Activated CD8-positive, alpha-beta memory T cell treated with anti-CD3 and anti-CD28 coated beads, Interleukin-2, amount 10 ng/mL, durations not matched to agents 7 days and 5 days (primary cell): ENCODE results near the gene VPS13A. TPM values are rescaled to one million over a fixed set of nuclear protein-coding genes. Genes with fewer than 3 reads are reported as not detected.

Source experiments
- ATAC-seq: fragments of 150-1000 bp; cut with Tn5 transposase; one replicate; pipeline ENCODE4 v1.10.0; 2021; ENCODE audit warnings: moderate library complexity
- CTCF ChIA-PET: fragments of 350-600 bp; sonication (Branson Sonifier 250); formaldehyde crosslinking; loops from one replicate; lab custom pipeline; 2021; ENCODE audit warnings: antibody characterized with exemption; lab: Charles Lee
- DNase-seq: peaks from one replicate; pipeline ENCODE4 v3.0.0-alpha.2; 2020
- H3K27ac Mint-ChIP-seq: one replicate; pipeline ENCODE4 v1.8.0; 2021; ENCODE audit warnings: mild to moderate bottlenecking, mixed read lengths
- H3K27me3 Mint-ChIP-seq: one replicate; pipeline ENCODE4 v1.8.0; 2021; ENCODE audit warnings: mixed read lengths
- H3K36me3 Mint-ChIP-seq: one replicate; pipeline ENCODE4 v1.8.0; 2021; ENCODE audit warnings: mild to moderate bottlenecking, mixed read lengths
- H3K4me1 Mint-ChIP-seq: one replicate; pipeline ENCODE4 v1.8.0; 2021; ENCODE audit warnings: mixed read lengths
- H3K4me3 Mint-ChIP-seq: one replicate; pipeline ENCODE4 v1.8.0; 2021; ENCODE audit warnings: mild to moderate bottlenecking, moderate library complexity, mixed read lengths
- H3K9me3 Mint-ChIP-seq: one replicate; pipeline ENCODE4 v1.8.0; 2022; ENCODE audit warnings: low read depth, mixed read lengths
- total RNA-seq, 2 experiments: library from RNA; stranded (reverse); gene quantifications; one replicate each; pipeline ENCODE4 v1.2.3, GENCODE V29; 2021

VPS13A gene
- total RNA-seq, 2 experiments from 2014 or later, result 43.6 to 53.8 TPM

DNA sequence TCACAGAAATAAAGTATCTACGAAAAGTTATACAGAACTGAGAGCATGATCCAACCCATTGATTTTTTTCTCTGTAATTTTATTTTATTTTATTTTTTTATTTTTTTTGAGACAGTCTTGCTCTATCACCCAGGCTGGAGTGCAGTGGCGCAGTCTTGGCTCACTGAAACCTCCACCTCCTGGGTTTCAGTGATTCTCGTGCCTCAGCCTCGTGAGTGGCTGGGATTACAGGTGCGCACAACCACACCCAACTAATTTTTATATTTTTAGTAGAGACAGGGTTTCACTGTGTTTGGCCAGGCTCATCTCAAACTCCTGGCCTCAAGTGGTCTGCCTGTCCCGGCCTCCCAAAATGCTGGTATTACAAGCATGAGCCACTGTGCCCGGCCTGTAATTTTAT is 107.3 kb downstream of the VPS13A start:
- Mint-ChIP-seq H3K27ac (no peak overlapping the region), H3K4me1 (no peaks in the 10 kb centered on the region), H3K27me3 (no peaks in the 10 kb centered on the region), H3K9me3 (peaks cover 9% of the 10 kb centered on the region), H3K36me3 (peaks cover 45% of the 10 kb centered on the region), H3K4me3 (no peak overlapping the region)
- ATAC-seq (no peak), DNase-seq (no peak)
- CTCF ChIA-PET, result no interaction called here

DNA sequence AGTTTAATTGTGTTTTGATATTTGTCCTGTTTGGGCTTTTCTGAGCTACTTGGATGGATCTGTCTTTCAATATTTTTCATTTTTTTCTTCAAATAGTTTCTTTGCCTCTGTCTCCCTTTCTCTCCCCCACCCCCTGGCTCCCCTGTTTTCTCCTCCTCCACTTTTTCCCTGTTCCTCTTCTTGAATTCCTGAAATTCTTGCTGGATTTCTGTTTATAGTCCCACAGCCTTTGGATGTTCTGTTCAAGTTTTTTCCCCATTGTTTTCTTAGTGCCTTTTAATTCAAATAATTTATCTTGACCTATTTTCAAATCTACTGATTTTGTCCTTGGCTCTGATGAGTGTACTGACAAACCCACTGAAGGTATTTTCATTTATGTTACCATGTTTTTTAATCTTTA is 113.0 kb downstream of the VPS13A start:
- H3K4me1 Mint-ChIP-seq, result peaks cover 1% of the 10 kb centered on the region
- DNase-seq (no peak), ATAC-seq (no peak)
- H3K4me3 Mint-ChIP-seq, result no peak overlapping the region
- H3K27ac Mint-ChIP-seq, result no peak overlapping the region
- H3K9me3 Mint-ChIP-seq, result peaks cover 9% of the 10 kb centered on the region
- H3K36me3 Mint-ChIP-seq, result peaks cover 49% of the 10 kb centered on the region
- no peaks in the 10 kb centered on the region for H3K27me3 Mint-ChIP-seq
- CTCF ChIA-PET, result no interaction called here

DNA sequence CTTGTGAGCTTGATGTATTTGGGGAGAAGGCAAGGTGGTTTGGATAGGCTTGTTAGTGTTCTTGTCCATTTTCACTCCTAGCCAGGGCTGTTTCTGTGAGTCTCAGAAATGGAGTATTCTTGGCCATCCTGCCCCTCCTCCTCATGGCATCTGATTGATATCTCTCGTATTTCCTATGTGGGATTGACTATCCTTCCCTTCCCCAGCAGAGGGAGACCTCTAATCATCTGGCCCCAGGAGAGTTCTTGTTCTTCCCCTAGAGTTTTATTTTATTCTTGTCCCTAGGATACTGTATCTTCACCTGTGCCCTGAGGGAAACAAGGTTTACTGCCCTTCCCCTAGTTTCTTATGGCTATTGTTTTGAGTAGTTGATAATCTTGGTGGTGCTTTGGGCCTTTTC is 114.4 kb downstream of the VPS13A start:
- DNase-seq (no peak), ATAC-seq (no peak)
- no peak overlapping the region for H3K4me3 Mint-ChIP-seq
- peaks cover 9% of the 10 kb centered on the region for H3K9me3 Mint-ChIP-seq
- H3K27me3 Mint-ChIP-seq, result no peaks in the 10 kb centered on the region
- CTCF ChIA-PET, result no interaction called here
- peaks cover 38% of the 10 kb centered on the region for H3K36me3 Mint-ChIP-seq
- H3K27ac Mint-ChIP-seq, result no peak overlapping the region
- peaks cover 1% of the 10 kb centered on the region for H3K4me1 Mint-ChIP-seq

DNA sequence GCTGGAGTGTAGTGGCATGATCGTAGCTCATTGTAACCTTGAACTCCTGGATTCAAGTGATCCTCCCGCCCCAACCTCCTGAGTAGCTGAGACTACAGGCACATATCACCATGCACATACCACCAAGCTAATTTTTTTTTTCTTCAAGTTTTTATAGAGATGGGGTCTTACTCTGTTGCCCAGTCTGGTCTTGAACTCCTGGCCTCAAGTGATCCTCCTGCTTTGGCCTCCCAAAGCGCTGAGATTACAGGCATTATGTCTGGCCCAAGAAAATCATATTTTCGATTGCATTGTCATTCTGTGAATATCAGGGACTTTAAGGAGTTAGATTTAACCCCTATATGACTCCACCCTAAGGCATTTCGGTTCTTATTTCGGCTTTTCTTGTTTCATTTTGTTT is 116.6 kb downstream of the VPS13A start:
- Mint-ChIP-seq H3K4me1 (peaks cover 1% of the 10 kb centered on the region), H3K9me3 (no peaks in the 10 kb centered on the region), H3K4me3 (no peak overlapping the region), H3K27ac (no peak overlapping the region), H3K36me3 (peaks cover 23% of the 10 kb centered on the region), H3K27me3 (no peaks in the 10 kb centered on the region)
- ATAC-seq (no peak), DNase-seq (no peak)
- CTCF ChIA-PET, result no interaction called here

DNA sequence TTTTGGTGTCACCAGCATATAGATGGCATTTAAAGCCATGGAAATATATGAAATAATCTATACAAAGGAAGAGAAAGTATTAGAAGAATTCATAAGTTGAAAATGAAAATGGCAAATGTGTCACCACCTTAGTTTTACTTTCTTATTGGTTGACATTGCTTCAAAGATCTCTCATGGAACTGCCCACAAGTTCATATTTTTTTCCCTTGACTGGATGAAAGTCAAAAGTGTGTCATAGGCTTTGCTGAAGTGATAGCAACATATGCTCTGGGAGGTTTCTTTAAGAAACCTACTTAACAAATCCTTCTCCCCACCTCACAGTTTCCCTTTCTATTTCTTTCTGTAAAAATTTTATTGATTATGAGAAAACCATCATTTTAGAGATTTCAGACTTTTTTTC is 127.2 kb downstream of the VPS13A start:
- DNase-seq (no peak), ATAC-seq (no peak)
- CTCF ChIA-PET, result no interaction called here
- no peak overlapping the region for H3K27ac Mint-ChIP-seq
- no peaks in the 10 kb centered on the region for H3K27me3 Mint-ChIP-seq
- H3K36me3 Mint-ChIP-seq, result peaks cover 23% of the 10 kb centered on the region
- H3K9me3 Mint-ChIP-seq, result no peaks in the 10 kb centered on the region
- peaks cover 2% of the 10 kb centered on the region for H3K4me1 Mint-ChIP-seq
- H3K4me3 Mint-ChIP-seq, result no peak overlapping the region

DNA sequence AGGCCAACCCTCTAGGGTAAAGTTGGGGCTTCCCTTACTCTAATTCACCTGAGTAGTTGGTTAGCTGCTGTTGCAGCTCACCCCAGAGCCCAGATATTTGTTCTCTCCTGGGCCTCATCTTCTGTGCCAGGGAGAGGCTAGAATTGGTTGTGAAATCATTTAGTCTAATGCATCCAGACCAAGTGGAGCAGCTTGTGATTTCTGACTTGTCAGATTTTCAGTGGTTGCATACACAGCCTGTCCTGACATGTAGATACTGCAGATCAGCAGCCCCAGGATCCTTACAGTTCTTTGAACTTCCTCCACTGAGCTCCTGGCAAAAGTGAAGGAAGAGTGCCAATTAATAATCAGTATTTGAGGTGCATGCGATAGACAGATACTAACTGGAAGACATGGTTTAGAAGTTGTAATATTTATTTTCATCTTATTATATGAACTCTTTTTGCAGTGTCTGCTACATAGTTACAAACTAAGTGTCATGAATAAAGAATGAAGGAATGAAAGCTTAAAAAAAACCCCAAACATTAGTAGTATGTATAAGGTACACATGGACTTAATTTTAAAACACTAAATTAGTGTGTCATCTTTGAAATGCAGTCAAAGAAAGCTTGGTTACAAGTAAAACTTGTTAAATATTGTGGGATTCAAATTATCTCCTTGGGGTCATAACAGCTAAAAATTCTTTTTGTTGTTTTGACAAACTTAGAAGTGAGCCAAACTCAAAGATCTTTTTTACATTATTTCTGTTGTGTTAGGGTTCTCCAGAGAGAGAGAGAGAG is 128.5 kb downstream of the VPS13A start:
- Mint-ChIP-seq H3K4me1 (peaks cover 2% of the 10 kb centered on the region), H3K27ac (no peak overlapping the region), H3K27me3 (no peaks in the 10 kb centered on the region), H3K9me3 (no peaks in the 10 kb centered on the region), H3K36me3 (peaks cover 22% of the 10 kb centered on the region), H3K4me3 (no peak overlapping the region)
- CTCF ChIA-PET, result interaction anchor here (1.2 kb wide), 1 partner anchor 9 kb away, joined by 3 read pairs; no protein-coding TSS in a partner anchor
- DNase-seq (no peak), ATAC-seq (no peak)

DNA sequence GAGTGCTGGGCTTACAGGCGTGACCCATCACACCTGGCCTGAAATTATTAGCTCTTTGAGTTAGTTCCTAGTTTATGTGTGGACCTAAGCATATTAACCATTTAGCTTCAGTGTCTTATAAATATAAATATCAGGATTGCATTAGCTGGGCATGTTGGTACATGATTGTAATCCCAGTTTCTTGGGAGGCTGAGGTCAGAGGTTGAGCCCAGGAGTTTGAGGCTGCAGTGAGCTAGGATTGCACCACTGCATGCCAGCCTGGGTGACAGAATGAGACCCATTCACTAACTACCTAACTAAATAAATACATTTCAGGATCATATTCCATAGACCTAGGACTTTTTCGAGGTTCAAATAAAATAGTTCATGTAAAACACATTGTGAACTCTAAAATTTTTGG is 129.8 kb downstream of the VPS13A start:
- Mint-ChIP-seq H3K4me1 (peaks cover 2% of the 10 kb centered on the region), H3K27ac (no peak overlapping the region), H3K27me3 (no peaks in the 10 kb centered on the region), H3K9me3 (no peaks in the 10 kb centered on the region), H3K4me3 (no peak overlapping the region), H3K36me3 (peaks cover 30% of the 10 kb centered on the region)
- CTCF ChIA-PET, result no interaction called here
- ATAC-seq, result no peak
- DNase-seq, result no peak

DNA sequence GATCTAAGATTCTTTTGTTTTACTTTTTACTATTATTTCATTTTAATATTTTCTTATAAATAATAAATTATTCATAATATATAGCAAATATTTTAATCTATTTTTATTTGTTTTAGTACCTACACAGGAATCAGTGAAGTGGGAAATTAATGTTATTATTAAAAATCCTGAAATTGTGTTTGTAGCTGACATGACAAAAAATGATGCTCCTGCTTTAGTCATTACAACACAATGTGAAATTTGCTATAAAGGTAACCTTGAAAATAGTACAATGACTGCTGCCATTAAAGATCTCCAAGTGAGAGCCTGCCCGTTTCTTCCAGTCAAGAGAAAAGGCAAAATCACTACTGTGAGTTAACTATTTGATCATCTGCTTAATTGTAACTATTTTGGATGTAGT is 138.7 kb downstream of the VPS13A start:
- CTCF ChIA-PET, result no interaction called here
- H3K4me1 Mint-ChIP-seq, result no peaks in the 10 kb centered on the region

DNA sequence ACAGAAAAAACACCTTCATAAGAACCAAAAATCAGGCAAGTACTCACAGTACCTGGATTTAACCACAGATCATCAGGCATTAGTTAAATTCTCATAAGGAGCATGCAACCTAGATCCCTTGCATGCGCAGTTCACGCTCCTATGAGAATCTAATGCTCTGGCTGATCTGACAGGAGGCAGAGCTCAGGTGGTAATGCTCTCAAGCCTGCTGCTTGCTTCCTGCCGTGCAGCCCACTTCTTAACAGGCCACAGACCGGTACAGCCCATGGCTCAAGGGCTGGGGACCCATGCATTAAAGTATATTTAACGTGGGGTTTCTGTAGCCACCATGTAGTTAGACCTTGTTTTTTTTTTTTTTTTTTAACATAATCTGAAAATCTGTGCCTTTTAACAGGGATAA is 147.7 kb downstream of the VPS13A start:
- Mint-ChIP-seq H3K4me3 (no peak overlapping the region), H3K9me3 (no peaks in the 10 kb centered on the region), H3K27ac (no peak overlapping the region), H3K36me3 (peaks cover 48% of the 10 kb centered on the region), H3K4me1 (peaks cover 11% of the 10 kb centered on the region), H3K27me3 (no peaks in the 10 kb centered on the region)
- ATAC-seq, result no peak
- no peak for DNase-seq
- CTCF ChIA-PET, result no interaction called here

More for the DNA sequence above, 138.7 kb downstream of the VPS13A start:
- DNase-seq (no peak), ATAC-seq (no peak)
- H3K27me3 Mint-ChIP-seq, result no peaks in the 10 kb centered on the region
- H3K4me3 Mint-ChIP-seq, result no peak overlapping the region
- peaks cover 34% of the 10 kb centered on the region for H3K36me3 Mint-ChIP-seq
- H3K9me3 Mint-ChIP-seq, result no peaks in the 10 kb centered on the region
- H3K27ac Mint-ChIP-seq, result no peak overlapping the region

DNA sequence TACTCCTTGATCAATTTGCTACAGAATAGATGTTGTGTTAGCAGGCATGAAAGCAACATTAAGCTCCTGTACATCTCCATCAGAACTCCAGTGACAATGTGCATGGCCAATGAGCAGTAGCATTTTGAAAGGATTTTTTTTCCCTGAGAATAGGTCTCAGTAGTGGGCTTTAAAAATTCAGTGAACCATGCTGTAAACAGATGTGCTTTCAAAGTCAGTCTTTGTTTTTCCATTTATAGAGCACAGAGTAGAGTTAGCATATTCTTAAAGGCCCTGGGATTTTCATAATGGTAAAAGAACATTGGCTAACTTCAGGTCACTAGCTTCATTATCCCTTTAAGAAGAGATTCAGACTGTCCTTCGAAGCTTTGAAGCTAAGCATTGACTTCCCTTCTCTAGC is 150.8 kb downstream of the VPS13A start:
- no peak for ATAC-seq
- Mint-ChIP-seq H3K4me3 (no peak overlapping the region), H3K9me3 (no peaks in the 10 kb centered on the region), H3K4me1 (peaks cover 11% of the 10 kb centered on the region), H3K36me3 (peaks cover 39% of the 10 kb centered on the region), H3K27me3 (no peaks in the 10 kb centered on the region), H3K27ac (no peak overlapping the region)
- DNase-seq, result no peak
- CTCF ChIA-PET, result no interaction called here

DNA sequence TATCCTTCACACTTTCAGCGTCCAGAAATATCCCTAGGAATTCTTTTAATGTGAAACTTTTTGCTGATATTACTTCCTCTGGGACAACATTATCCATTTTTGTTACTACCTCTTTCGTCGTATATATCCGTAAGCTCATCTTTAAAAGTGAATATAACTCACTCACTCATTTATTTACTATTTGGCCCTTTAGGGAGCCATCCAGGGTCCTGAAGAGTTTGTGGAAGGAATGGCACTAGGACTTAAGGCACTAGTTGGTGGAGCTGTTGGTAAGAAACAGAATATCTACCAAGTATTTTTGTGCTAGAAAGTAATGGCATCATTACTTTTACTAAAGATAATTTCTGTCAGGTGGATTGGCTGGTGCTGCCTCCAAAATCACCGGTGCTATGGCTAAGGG is 192.7 kb downstream of the VPS13A start:
- peaks cover 2% of the 10 kb centered on the region for H3K9me3 Mint-ChIP-seq
- no peak overlapping the region for H3K4me3 Mint-ChIP-seq
- H3K36me3 Mint-ChIP-seq, result peaks cover 35% of the 10 kb centered on the region
- H3K4me1 Mint-ChIP-seq, result no peaks in the 10 kb centered on the region
- H3K27ac Mint-ChIP-seq, result no peak overlapping the region
- DNase-seq, result no peak
- CTCF ChIA-PET, result no interaction called here
- ATAC-seq, result no peak
- H3K27me3 Mint-ChIP-seq, result no peaks in the 10 kb centered on the region

DNA sequence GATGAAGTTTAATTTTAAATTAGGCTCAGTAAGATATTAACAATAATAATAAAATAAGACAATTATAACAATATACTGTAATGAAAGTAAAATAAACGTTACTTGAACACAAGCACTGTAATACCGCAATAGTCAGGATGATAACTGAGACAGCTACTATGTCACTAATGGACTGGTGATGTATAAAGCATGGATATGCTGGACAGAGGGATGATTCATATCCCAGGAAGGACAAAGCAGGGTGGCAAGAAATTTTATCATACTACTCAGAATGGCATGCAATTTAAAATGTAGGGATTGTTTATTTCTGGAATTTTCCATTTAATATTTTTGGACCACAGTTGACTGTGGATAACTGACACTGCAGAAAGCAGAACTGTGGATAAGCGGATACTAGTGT is 196.9 kb downstream of the VPS13A start:
- DNase-seq (no peak), ATAC-seq (no peak)
- Mint-ChIP-seq H3K27me3 (no peaks in the 10 kb centered on the region), H3K9me3 (peaks cover 2% of the 10 kb centered on the region), H3K27ac (no peak overlapping the region), H3K36me3 (peaks cover 23% of the 10 kb centered on the region), H3K4me1 (no peaks in the 10 kb centered on the region), H3K4me3 (no peak overlapping the region)
- CTCF ChIA-PET, result interaction anchor here (0.9 kb wide), 1 partner anchor 82 kb away, joined by 3 read pairs; no protein-coding TSS in a partner anchor

DNA sequence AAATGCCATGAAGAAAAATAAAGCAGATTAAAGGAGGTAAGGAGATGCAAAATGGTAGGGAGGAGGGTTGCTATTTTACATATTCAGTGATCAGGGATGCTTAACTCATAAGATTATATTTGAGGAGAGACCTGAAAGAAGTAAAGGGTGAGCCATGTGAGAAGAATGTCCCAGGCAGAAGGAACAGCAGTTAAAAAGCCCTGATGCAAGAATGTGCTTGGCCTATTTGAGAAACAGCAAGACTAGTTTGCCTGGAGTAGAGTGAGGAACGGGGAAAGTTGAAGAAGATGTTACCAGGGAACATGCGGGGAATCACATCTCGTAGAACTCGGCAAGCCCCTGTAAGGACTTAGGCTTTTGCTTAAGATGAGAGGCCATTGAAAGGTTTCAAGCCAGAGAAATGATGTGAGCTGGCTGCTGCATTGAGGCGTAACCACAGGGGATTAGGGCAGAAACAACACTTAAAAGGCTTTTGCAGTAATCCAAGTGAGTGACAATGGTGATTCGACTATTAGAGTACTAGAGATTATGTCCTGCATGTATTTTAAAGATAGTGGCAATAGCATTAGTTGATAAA is 198.7 kb downstream of the VPS13A start:
- no peaks in the 10 kb centered on the region for H3K4me1 Mint-ChIP-seq
- peaks cover 2% of the 10 kb centered on the region for H3K9me3 Mint-ChIP-seq
- peaks cover 10% of the 10 kb centered on the region for H3K36me3 Mint-ChIP-seq
- DNase-seq, result no peak
- H3K27me3 Mint-ChIP-seq, result no peaks in the 10 kb centered on the region
- ATAC-seq, result no peak
- H3K27ac Mint-ChIP-seq, result no peak overlapping the region
- CTCF ChIA-PET, result no interaction called here
- no peak overlapping the region for H3K4me3 Mint-ChIP-seq

DNA sequence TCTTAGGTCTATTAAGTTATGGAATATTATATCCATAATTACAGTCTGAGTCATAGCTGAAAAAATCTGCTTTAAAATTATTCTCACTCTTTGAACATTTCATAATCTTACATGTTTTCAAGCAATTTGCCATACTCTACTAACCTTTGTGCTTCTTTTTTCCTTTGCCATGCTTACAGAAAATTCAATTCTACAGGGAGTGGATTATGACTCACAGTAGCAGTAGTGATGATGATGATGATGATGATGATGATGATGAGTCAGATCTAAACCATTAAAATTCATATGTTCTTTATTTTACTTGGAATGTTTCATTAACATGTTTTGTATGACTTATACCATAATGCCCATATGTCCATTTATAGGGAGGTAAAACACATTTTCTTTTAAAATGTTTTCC is 207.1 kb downstream of the VPS13A start:
- Mint-ChIP-seq H3K4me1 (peaks cover 1% of the 10 kb centered on the region), H3K36me3 (peaks cover 12% of the 10 kb centered on the region), H3K4me3 (no peak overlapping the region), H3K27ac (no peak overlapping the region), H3K27me3 (no peaks in the 10 kb centered on the region), H3K9me3 (no peaks in the 10 kb centered on the region)
- DNase-seq, result no peak
- no peak for ATAC-seq
- CTCF ChIA-PET, result interaction anchor here (0.6 kb wide), 1 partner anchor 8 kb away, joined by 3 read pairs; no protein-coding TSS in a partner anchor
